Esophagus muscularis mucosa (tissue), 4 donors: ENCODE measurements around the gene UBE2V1.

Experiments used
- CTCF ChIP-seq, 3 experiments: fragments of 200-600 bp in 2 of 3; fragments of 450-650 bp in 1 of 3; sonication (generic) in 2 of 3; IDR thresholded peaks; one replicate each; pipeline ENCODE4 v1.5.1; 2017 to 2019; ENCODE audit warnings: antibody characterized with exemption in 3 of 3, mild to moderate bottlenecking in 2 of 3, moderate library complexity in 1 of 3
- EP300 ChIP-seq: sonication (generic); formaldehyde crosslinking; IDR thresholded peaks from one replicate; pipeline ENCODE4 v1.6.1; 2017; ENCODE audit warnings: antibody characterized with exemption
- POLR2A ChIP-seq: fragments of 450-650 bp; IDR thresholded peaks from one replicate; pipeline ENCODE4 v1.6.1; 2017; ENCODE audit warnings: antibody characterized with exemption, moderate library complexity, mild to moderate bottlenecking, low read depth
- POLR2AphosphoS5 ChIP-seq, 2 donors: sonication (generic); formaldehyde crosslinking; IDR thresholded peaks; one replicate each; pipeline ENCODE4 v1.6.1; 2017; ENCODE audit warnings: antibody characterized with exemption in 2 of 2

- no peak for TF ChIP-seq CTCF (IDR thresholded peaks at IDR 0.05)
- TF ChIP-seq POLR2AphosphoS5 (IDR thresholded peaks at IDR 0.05), result no peak
- TF ChIP-seq POLR2A, result no peak
- TF ChIP-seq EP300, result no peak
These were observed 63.4 kb downstream of the UBE2V1 start for GRCh38 chr20:50049442-50050026.
